NCI-H774 (cell line): ENCODE results near the gene ASPSCR1.

Source experiments
- DNase-seq: peaks from one replicate; lab custom pipeline; 2025; lab: John Stamatoyannopoulos, UW

ASPSCR1 gene, protein sequence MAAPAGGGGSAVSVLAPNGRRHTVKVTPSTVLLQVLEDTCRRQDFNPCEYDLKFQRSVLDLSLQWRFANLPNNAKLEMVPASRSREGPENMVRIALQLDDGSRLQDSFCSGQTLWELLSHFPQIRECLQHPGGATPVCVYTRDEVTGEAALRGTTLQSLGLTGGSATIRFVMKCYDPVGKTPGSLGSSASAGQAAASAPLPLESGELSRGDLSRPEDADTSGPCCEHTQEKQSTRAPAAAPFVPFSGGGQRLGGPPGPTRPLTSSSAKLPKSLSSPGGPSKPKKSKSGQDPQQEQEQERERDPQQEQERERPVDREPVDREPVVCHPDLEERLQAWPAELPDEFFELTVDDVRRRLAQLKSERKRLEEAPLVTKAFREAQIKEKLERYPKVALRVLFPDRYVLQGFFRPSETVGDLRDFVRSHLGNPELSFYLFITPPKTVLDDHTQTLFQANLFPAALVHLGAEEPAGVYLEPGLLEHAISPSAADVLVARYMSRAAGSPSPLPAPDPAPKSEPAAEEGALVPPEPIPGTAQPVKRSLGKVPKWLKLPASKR

DNA sequence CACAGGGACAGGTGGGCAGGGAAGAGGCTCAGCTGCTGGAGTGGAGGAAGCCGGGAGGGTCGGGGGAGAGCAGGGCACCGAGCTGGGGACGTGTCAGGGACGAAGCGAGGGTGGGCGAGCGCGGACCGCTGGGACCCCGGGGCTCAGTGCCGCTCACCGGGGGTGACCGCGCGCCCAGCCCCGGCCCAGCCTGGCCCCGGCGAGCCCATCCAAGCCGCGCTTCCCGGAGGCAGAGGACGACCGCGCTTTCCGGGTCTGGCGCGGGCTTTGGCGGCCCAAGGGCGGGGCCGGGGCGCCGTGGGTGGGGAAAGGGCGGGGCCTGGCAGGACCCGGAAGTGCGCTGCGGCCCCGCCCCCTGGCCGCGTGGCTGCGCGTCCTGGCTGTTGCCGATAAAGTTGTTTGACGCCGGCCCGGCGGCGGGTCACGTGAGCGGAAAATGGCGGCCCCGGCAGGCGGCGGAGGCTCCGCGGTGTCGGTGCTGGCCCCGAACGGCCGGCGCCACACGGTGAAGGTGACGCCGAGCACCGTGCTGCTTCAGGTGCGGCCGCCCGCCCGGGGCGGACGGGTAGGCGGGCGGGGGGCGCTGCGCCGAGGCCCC lies at the start of gene ASPSCR1:
Gene ASPSCR1 (plus strand): TSS at position 419 of the 598 bp plus-strand sequence. CDS start 18 bp downstream, at position 437.
- DNase-seq: peak; percentile 95

- DNase-seq: peak; percentile 97
Measured at GRCh38 chr17:81927653-81928543, 49.5 kb upstream of the ASPSCR1 start, which contains the start of gene MAFG. MAFG (minus strand) TSS chr17:81927735; CDS start chr17:81923185, 4,550 bp downstream.

DNA sequence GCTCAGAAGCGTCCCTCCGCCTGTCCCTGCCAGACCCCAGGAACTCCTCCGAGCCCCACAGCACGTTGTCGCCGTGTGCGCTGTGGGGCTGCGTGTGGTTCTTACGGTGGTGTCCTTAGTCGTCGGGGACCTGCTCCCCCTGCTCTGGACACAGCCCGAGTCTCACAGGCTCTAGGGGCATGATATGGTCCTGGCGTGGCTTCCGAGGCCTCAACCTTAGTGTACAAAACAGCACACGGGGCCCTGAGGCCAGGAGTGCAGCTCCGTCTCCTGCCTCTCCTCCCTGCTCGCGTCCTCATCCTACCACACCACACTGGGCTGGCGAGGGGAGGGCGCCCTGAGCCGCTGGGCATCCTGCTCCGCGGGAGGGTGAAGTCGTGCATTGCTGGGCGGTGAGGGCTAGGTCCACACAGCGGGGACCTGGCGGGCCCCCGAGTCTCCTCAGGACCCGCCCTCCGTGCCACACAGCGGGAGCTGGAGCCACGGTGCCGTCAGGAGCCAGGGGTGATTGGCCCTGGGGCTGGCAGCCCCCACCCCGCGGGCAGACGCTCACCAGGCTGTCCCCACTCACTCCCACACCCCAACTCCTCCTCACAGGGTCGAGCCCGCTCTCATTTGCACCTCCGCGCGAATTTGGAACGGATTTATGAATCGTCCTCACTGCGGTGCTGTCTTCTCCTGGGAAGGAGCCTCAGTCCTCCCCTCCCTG lies 48.7 kb upstream of the ASPSCR1 start:
- DNase-seq: no peak

DNA sequence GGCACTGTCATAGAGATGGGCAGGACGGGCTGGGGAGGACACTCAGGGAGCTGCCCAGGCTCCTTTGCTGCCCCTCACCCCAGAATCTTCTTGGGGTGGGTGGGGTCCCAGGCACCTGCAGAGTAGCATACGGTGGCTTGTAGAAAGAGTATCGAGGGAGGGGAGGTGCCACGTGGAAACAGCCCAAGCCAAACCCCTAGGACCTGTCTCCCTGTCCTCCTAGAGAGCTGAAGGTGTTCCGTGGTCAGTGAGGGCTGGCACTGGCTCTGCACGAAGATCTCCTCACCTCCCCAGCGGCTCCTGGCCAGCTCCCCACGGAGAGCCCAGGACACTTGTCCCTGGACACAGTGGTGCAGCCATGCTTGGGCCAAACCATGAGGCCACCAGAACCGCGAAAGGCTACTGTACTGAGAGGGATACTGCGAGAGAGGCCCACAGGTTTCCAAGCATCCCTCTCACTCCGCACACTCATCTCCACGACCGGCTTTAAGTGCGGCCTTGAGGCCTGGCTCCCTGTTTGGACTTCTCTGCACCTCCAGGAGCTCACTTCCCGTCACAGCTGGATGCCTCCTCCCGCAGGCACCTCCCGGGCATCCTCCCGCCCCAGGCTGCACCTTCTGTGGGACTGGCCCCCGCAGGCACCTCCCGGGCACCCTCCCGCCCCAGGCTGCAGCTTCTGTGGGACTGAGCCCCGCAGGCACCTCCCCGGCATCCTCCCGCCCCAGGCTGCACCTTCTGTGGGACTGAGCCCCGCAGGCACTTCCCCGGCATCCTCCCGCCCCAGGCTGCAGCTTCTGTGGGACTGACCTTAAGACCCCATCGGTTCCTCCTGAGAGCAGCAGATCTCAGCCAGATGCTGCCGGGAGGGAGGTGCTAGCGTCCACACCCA lies 47.9 kb upstream of the ASPSCR1 start:
- DNase-seq: no peak

- DNase-seq: no peak
Measured at GRCh38 chr17:81930142-81931125, 47.0 kb upstream of the ASPSCR1 start.

GRCh38 chr17:81931189-81931556 lies 46.3 kb upstream of the ASPSCR1 start:
- no peak for DNase-seq

DNA sequence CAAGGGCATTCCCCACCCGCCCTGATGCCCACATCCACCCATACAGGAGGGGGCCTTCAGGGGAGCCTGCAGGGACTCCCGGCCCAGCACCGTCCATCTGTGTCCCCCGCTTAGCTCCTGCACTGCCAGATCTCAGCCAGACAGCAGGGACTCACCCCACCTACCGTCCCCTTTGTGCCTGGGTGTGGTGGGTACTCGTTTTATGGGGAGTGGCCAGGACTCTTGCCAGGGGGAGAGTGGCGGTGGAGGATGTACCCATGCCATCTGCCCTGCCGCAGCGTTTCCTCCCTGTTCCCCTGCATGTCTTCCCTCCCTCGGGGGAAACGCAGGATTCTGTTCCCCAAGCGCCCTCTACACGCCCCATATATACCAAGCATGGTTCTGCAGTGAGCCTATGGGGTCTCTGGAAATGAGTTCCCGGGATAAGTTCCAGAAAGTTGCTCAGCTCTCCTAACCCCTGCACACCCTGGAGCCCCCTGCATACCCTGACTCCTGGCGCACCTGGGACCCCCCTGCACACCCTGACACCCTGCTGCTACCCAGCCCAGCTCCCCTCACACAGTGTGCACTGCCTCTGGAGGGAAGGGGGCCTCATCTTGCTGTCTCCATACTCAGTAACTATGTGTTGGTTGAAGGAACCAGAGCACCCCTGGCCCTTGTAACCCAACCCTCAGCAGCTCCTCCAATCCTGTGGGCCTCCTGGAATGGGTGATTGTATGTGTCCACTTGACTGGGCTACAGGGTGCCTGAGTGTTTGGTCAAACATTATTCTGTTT lies 45.7 kb upstream of the ASPSCR1 start:
- DNase-seq: no peak

GRCh38 chr17:81932333-81932983 lies 45.0 kb upstream of the ASPSCR1 start:
- no peak for DNase-seq

- DNase-seq: no peak
Measured at GRCh38 chr17:81933178-81933699, 44.2 kb upstream of the ASPSCR1 start.

- DNase-seq: no peak
Measured at GRCh38 chr17:81934098-81934757, 43.2 kb upstream of the ASPSCR1 start.

GRCh38 chr17:81934850-81935708 lies 42.4 kb upstream of the ASPSCR1 start:
- no peak for DNase-seq

GRCh38 chr17:81935709-81936084 lies 41.7 kb upstream of the ASPSCR1 start:
- no peak for DNase-seq

DNA sequence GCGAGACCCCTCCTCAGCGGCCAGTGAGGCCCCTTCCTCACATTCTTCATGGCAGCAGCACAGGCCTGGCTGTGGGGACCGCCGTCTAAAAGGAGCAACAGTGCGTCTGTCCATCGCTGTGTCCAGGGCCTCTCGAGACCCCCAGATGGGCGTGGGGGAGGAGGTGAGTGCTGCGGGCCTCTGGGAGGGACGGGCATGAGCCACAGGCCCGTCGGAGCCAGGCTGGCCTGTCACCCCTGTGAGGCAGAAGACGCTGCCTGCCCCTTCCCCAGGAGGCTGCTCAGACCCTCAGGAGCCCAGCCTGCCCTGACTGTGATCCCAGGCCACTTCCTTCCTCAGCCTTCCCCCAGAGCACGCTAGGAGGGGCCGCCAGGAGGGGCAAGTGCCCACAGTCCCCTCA lies 38.2 kb upstream of the ASPSCR1 start:
- no peak for DNase-seq

- no peak for DNase-seq
Measured at GRCh38 chr17:81939881-81940385, 37.5 kb upstream of the ASPSCR1 start.

DNA sequence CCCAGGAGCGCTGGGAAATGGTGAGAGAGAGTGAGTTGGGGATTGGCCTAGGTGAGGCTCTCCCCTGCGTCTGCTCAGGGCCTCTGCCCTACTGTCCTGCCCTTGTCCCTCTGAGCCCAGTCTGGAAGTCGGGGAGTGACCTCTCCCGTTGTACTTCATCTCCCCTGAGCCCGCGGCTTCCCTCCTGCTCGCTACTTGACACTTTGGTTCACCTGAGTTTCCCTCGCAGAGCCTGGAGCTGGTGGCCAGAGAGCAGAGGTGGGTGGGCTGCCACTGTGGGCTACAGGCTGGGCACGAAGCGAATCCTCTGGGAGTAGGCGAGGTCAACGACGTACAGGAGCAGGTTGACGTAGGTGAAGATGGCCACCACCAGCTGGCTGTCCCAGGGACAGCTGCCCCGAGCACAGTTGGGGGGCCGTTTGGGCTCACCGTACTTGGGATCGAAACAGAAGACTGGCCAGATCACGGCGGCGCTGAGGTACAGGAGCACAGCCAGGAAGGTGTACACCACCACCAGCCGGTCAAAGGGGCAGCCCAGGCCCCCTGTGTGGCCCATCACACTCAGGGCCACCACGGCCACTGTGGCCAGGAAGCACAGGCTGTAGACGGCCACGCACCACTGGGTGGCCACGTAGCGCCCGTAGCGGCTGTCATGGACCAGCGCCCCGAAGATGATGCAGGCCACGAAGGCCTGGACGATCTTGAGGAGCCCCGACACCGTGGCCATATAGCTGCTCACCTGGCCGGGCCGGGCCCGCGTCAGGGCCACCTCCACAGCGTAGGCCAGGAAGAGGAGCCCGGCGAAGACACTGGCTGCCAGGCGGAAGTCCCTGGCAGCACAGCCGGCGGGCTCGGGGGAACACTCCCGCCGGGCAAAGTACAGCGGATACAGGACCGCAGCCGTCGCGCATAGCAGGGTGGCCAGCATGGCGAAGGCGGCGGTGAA lies 36.6 kb upstream of the ASPSCR1 start:
- no peak for DNase-seq
